ENCODE results near the gene APBB1IP. TPM values are rescaled to one million over a fixed set of nuclear protein-coding genes. Genes with fewer than 3 reads are reported as not detected.

APBB1IP gene
- total and polyA plus RNA-seq, 2 of the 8 experiments (the other 6 are each of a cell fraction or from before 2014, with no cell fraction given): 0.05 TPM; not detected in 1

- Histone ChIP-seq H2BK20ac (ENCODE audit: low read length) (no peak overlapping the region), H2BK120ac (replicated peaks; ENCODE audit: low read depth, low read length) (no peak overlapping the region), H4K20me1 (replicated peaks in 1 of 2; ENCODE audit: control insufficient read depth in 1 of 2, insufficient read depth in 2 of 2, low read length in 2 of 2) (no peaks in the 10 kb centered on the region), H2AFZ (ENCODE audit: low read length) (no peak overlapping the region), H3K18ac (ENCODE audit: extremely low read depth, low read length) (no peak overlapping the region), H3K36me3 (ENCODE audit: control insufficient read depth in 2 of 4, insufficient read depth in 4 of 4, low read length in 3 of 4) (no peaks in the 10 kb centered on the region), H3K27ac (ENCODE audit: low read depth, low read length) (no peak overlapping the region), H4K91ac (replicated peaks; ENCODE audit: insufficient read length, low read length) (no peak overlapping the region), H3K4me2 (ENCODE audit: insufficient read depth in 1 of 2, low read depth in 2 of 2, low read length in 2 of 2) (no peak overlapping the region), H3K27me3 (replicated peaks in 1 of 4; ENCODE audit: control insufficient read depth in 3 of 4, extremely low read depth in 1 of 4, insufficient read depth in 3 of 4, low read length in 3 of 4) (no peaks in the 10 kb centered on the region), H2BK15ac (ENCODE audit: low read length) (no peak overlapping the region), H2AK5ac (ENCODE audit: low read depth, low read length) (no peak overlapping the region), H3K4me3 (ENCODE audit: extremely low read depth in 1 of 4, insufficient read depth in 2 of 4, low read depth in 3 of 4, low read length in 4 of 4) (no peak overlapping the region), H3K9ac (replicated peaks in 1 of 4; ENCODE audit: extremely low read depth in 1 of 4, low read depth in 3 of 4, low read length in 3 of 4) (no peak overlapping the region), H3K4ac (replicated peaks; ENCODE audit: insufficient read length, low read depth, low read length) (no peak overlapping the region), H4K8ac (ENCODE audit: extremely low read depth, insufficient read depth, low read length) (no peak overlapping the region), H2BK5ac (ENCODE audit: low read depth, low read length) (no peak overlapping the region), H3K4me1 (replicated peaks in 1 of 4; ENCODE audit: control insufficient read depth in 3 of 4, insufficient read depth in 4 of 4, low read length in 3 of 4) (no peaks in the 10 kb centered on the region), H3K14ac (ENCODE audit: insufficient read length) (no peak overlapping the region), H3K23me2 (ENCODE audit: low read depth, low read length) (no peaks in the 10 kb centered on the region), H3K79me1 (ENCODE audit: low read depth, low read length) (no peaks in the 10 kb centered on the region), H2BK12ac (ENCODE audit: low read depth, low read length) (no peak overlapping the region), H3K56ac (replicated peaks; ENCODE audit: insufficient read length, low read depth, low read length) (no peak overlapping the region), H3K79me2 (ENCODE audit: control insufficient read depth in 1 of 2, insufficient read depth in 2 of 2, low read length in 2 of 2) (no peaks in the 10 kb centered on the region), H4K5ac (ENCODE audit: insufficient read length, low read depth, low read length) (no peak overlapping the region), H3K23ac (ENCODE audit: insufficient read length) (no peak overlapping the region), H3K9me3 (ENCODE audit: insufficient read depth in 2 of 2, low read depth in 1 of 2, low read length in 1 of 2) (no peaks in the 10 kb centered on the region)
- FAIRE-seq (no peak), DNase-seq (ENCODE audit: low read depth in 1 of 2, low spot score in 2 of 2) (no peak)
- WGBS, 2 experiments (ENCODE audit: extremely low coverage in 1 of 2, insufficient coverage in 1 of 2, insufficient read length in 1 of 2, insufficient replicate concordance in 2 of 2, low coverage in 1 of 2, low lambda C conversion rate in 2 of 2, missing lambda C conversion rate in 1 of 2): 91% methylated on average over 5 of the region's 5 CpGs; no CpG with 5 or more reads in 1 of the 2 experiments
- ChIA-PET CTCF (ENCODE audit: partially characterized antibody) (interaction anchor here (0.6 to 1.5 kb wide), 3 partner anchors 21 to 474 kb away, joined by 3 to 4 read pairs (median 3); no protein-coding TSS in a partner anchor), POLR2A (ENCODE audit: partially characterized antibody) (no interaction called here)
- TF ChIP-seq ASH2L (IDR thresholded peaks at IDR 0.05; ENCODE audit: low read length): no peak
- no peak for TF ChIP-seq CEBPB (IDR thresholded peaks at IDR 0.05; ENCODE audit: low read depth, low read length)
Observed at GRCh38 chr10:26408858-26409494, 29.2 kb upstream of the APBB1IP start.

All from H1 (cell line).